Vagina (tissue), 2 donors: Measurements from ENCODE around the gene CMIP. TPM values are rescaled to one million over a fixed set of nuclear protein-coding genes. Genes with fewer than 3 reads are reported as not detected.

Experiments used
- DNase-seq, 2 donors: peaks; one replicate each; pipeline ENCODE4 v3.0.0-alpha.2; 2017; ENCODE audit errors: extremely low spot score in 2 of 2
- H3K27ac ChIP-seq: fragments of 200-600 bp; sonication (generic); one replicate; pipeline ENCODE4 v1.5.1; 2019
- H3K27me3 ChIP-seq: fragments of 200-600 bp; sonication (generic); one replicate; pipeline ENCODE4 v1.5.1; 2019
- H3K36me3 ChIP-seq, 2 donors: fragments of 200-600 bp; sonication (generic); one replicate each; pipeline ENCODE4 v1.5.1; 2017 to 2019
- H3K4me1 ChIP-seq: fragments of 200-600 bp; sonication (generic); one replicate; pipeline ENCODE4 v1.5.1; 2019
- H3K4me3 ChIP-seq, 2 donors: fragments of 200-600 bp; sonication (generic); 1 replicate in 1 of 2; 2 replicates in 1 of 2; pipeline ENCODE4 v1.5.1; 2016 to 2019
- H3K9me3 ChIP-seq: fragments of 200-600 bp; sonication (generic); one replicate; pipeline ENCODE4 v1.5.1; 2019
- POLR2A ChIP-seq, 2 donors: fragments of 450-650 bp; IDR thresholded peaks; one replicate each; pipeline ENCODE4 v1.6.1; 2017; ENCODE audit warnings: antibody characterized with exemption in 2 of 2, mild to moderate bottlenecking in 2 of 2, moderate library complexity in 2 of 2
- POLR2AphosphoS5 ChIP-seq, 2 donors: sonication (generic); formaldehyde crosslinking; IDR thresholded peaks; one replicate each; pipeline ENCODE4 v1.9.0; 2017; ENCODE audit warnings: antibody characterized with exemption in 2 of 2, mild to moderate bottlenecking in 2 of 2, low read depth in 1 of 2; ENCODE audit not compliant: insufficient read depth in 1 of 2
- intact Hi-C: fragments of 100-400 bp; cut with DNase I; formaldehyde crosslinking; loops from one replicate; pipeline ENCODE4 v1.15.1; 2023
- total RNA-seq: library from RNA; depleted of rRNA; stranded (reverse); fragments of >200 nt; gene quantifications from one replicate; pipeline ENCODE4 v1.2.3, GENCODE V29; 2016
- TF ChIP-seq, protein P1 (sequence below), 3 experiments: fragments of 450-650 bp in 2 of 3; fragments of 200-600 bp in 1 of 3; sonication (generic) in 1 of 3; IDR thresholded peaks; one replicate each; pipeline ENCODE4 v1.5.1; 2017 to 2019; ENCODE audit warnings: antibody characterized with exemption in 3 of 3, mild to moderate bottlenecking in 2 of 3, moderate library complexity in 2 of 3

The CMIP gene
- total RNA-seq, 1 donor from 2014 or later, result 66.3 TPM

DNA sequence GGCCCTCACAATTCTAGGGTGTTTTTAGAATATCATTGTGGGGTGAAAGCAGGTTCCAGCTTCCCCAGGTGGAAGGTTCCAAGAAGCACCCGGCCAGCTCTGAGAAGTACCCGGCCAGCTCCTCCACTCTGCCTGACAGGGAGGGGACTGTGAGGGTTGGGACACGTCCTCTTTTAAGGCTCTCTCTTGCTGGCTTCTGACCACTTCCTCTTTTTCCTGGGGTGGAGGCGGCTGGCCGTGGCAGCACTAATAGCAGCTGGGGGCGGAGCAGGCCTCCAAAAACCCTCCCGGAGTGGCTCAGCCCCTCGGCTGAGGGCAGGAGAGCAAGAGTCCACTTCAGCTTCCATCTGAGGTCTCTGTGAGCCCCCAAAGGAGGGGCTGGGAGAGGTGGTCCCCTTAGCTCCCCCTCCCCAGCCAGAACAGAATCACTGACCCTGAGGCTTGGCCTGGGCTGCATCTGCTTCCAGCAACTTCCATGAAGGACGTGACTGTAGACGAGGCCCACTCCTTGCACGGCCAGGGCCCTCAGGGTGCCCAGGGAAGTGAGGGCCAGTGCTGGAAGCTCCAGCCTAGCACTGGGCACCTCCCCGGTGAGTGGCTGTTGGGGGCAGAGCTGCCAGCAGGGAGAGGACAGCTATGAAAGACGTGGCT is 307.7 kb downstream of the CMIP start:
- intact Hi-C loops, result loop anchor here (10.0 kb wide), 1 partner anchor 538 kb away; no protein-coding TSS in a partner anchor
- H3K27me3 ChIP-seq, result no peaks in the 10 kb centered on the region
- no peaks in the 10 kb centered on the region for H3K36me3 ChIP-seq
- no peak overlapping the region for H3K27ac ChIP-seq
- no peak for DNase-seq
- H3K4me3 ChIP-seq, result no peak overlapping the region
- H3K4me1 ChIP-seq, result no peaks in the 10 kb centered on the region
- H3K9me3 ChIP-seq, result no peaks in the 10 kb centered on the region
- TF ChIP-seq, protein P1, sequence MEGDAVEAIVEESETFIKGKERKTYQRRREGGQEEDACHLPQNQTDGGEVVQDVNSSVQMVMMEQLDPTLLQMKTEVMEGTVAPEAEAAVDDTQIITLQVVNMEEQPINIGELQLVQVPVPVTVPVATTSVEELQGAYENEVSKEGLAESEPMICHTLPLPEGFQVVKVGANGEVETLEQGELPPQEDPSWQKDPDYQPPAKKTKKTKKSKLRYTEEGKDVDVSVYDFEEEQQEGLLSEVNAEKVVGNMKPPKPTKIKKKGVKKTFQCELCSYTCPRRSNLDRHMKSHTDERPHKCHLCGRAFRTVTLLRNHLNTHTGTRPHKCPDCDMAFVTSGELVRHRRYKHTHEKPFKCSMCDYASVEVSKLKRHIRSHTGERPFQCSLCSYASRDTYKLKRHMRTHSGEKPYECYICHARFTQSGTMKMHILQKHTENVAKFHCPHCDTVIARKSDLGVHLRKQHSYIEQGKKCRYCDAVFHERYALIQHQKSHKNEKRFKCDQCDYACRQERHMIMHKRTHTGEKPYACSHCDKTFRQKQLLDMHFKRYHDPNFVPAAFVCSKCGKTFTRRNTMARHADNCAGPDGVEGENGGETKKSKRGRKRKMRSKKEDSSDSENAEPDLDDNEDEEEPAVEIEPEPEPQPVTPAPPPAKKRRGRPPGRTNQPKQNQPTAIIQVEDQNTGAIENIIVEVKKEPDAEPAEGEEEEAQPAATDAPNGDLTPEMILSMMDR (IDR thresholded peaks at IDR 0.05), result no peak
- TF ChIP-seq POLR2A (IDR thresholded peaks at IDR 0.05) (no peak), POLR2AphosphoS5 (IDR thresholded peaks at IDR 0.05; ENCODE audit: insufficient read depth in 1 of 2, low read depth in 1 of 2) (no peak)

DNA sequence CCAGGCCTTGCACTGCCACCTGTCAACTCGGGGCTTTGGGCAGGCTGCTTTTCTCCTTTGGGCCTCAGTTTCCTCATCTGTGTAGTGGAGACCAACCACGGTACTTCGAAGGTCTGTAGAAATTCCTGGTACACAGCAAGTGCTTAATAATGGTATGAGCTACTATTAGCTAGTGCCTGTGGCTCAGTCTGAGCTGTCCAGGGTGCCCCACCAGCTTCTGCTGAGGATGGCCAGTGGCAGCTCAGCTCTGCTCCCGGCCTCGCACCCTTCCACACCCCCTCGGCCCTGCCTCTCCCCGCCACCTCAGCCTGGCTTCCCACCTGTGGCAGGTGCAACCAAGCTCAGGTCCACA is 308.2 kb downstream of the CMIP start:
- H3K9me3 ChIP-seq, result no peaks in the 10 kb centered on the region
- no peaks in the 10 kb centered on the region for H3K27me3 ChIP-seq
- intact Hi-C loops, result loop anchor here (10.0 kb wide), 1 partner anchor 538 kb away; no protein-coding TSS in a partner anchor
- no peak overlapping the region for H3K4me3 ChIP-seq
- DNase-seq, result no peak
- no peak overlapping the region for H3K27ac ChIP-seq
- TF ChIP-seq, protein P1 (IDR thresholded peaks at IDR 0.05), result no peak
- TF ChIP-seq POLR2A (IDR thresholded peaks at IDR 0.05), result no peak
- TF ChIP-seq POLR2AphosphoS5 (IDR thresholded peaks at IDR 0.05; ENCODE audit: insufficient read depth in 1 of 2, low read depth in 1 of 2), result no peak
- no peaks in the 10 kb centered on the region for H3K36me3 ChIP-seq
- no peaks in the 10 kb centered on the region for H3K4me1 ChIP-seq

DNA sequence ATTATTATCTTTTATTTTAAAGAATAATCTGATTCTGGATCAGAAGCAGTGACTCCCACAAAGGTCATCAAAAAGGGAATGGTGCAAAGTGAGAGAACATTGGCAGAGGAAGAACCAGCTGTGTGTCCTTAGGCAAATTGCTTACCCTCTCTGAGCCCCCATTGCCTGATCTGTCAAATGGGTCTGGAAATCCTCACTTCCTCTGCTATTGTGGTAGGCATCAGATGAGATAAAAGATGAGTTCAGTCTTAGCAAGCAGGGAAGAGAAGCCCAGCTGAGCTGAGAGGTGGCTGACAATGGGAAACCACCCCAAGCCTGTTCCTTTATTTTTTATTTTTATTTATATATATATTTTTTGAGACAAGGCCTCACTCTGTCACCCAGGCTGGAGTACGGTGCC is 310.2 kb downstream of the CMIP start:
- no peak for DNase-seq
- TF ChIP-seq POLR2A (IDR thresholded peaks at IDR 0.05) (no peak), POLR2AphosphoS5 (IDR thresholded peaks at IDR 0.05; ENCODE audit: insufficient read depth in 1 of 2, low read depth in 1 of 2) (no peak)
- TF ChIP-seq, protein P1 (IDR thresholded peaks at IDR 0.05), result no peak
- no peak overlapping the region for H3K4me3 ChIP-seq
- no peaks in the 10 kb centered on the region for H3K36me3 ChIP-seq
- intact Hi-C loops, result loop anchor here (10.0 kb wide), 1 partner anchor 540 kb away; no protein-coding TSS in a partner anchor
- H3K4me1 ChIP-seq, result no peaks in the 10 kb centered on the region
- no peaks in the 10 kb centered on the region for H3K27me3 ChIP-seq
- H3K9me3 ChIP-seq, result no peaks in the 10 kb centered on the region
- H3K27ac ChIP-seq, result no peak overlapping the region

DNA sequence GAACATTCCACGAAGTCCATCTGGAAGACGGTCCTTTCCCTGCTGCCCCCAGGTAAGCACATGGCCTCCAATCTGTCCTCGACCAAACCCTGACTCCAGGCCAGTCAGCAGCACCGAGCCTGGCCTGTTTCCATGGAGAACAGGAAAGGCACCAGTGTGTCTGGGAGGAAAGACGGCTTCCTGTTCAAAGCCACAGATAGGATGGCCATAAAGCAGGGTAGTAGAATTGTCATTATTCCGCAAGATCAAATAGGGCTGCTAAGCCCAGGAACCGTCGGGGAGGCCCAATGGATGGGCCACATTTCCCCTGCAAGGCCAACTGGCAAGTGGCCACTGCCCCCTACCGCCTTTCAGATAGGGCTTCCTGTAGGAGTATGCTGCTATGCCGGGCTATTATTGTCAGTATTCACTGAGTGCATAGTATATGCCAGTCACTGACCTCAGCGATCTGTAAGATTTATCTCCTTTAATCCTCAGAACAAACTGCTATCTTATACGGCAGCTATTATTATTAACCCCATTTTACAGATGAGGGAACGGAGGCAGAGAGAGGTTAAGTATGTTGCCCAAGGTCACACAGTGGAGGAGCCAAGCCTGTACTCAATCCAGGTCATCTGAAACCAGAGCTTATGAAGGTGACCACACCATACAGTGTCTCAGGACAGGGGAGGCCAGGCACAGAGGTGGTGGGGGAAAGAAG is 311.5 kb downstream of the CMIP start:
- Histone ChIP-seq H3K4me3 (no peak overlapping the region), H3K4me1 (no peaks in the 10 kb centered on the region), H3K9me3 (no peaks in the 10 kb centered on the region), H3K36me3 (no peaks in the 10 kb centered on the region), H3K27me3 (no peaks in the 10 kb centered on the region), H3K27ac (no peak overlapping the region)
- DNase-seq, result no peak
- intact Hi-C loops, result loop anchor here (10.0 kb wide), 1 partner anchor 541 kb away; no protein-coding TSS in a partner anchor
- TF ChIP-seq POLR2AphosphoS5 (IDR thresholded peaks at IDR 0.05; ENCODE audit: insufficient read depth in 1 of 2, low read depth in 1 of 2), result no peak
- TF ChIP-seq, protein P1 (IDR thresholded peaks at IDR 0.05), result no peak
- no peak for TF ChIP-seq POLR2A (IDR thresholded peaks at IDR 0.05)
